Activated naive CD8-positive, alpha-beta T cell (primary cell): ENCODE data around the gene EXOSC9.
"Not testable (repeated sequence)": the region's sequence is repeated elsewhere in the genome, so short reads cannot be mapped to it uniquely, and the experiment has no call there.

Source experiments
- H3K27ac Mint-ChIP-seq: one replicate; pipeline ENCODE4 v1.8.0; 2021; ENCODE audit warnings: mixed read lengths
- H3K27me3 Mint-ChIP-seq: one replicate; pipeline ENCODE4 v1.8.0; 2021; ENCODE audit warnings: mixed read lengths
- H3K36me3 Mint-ChIP-seq: one replicate; pipeline ENCODE4 v1.8.0; 2021; ENCODE audit warnings: mixed read lengths
- H3K4me1 Mint-ChIP-seq: one replicate; pipeline ENCODE4 v1.8.0; 2021; ENCODE audit warnings: low read depth, mixed read lengths
- H3K4me3 Mint-ChIP-seq: one replicate; pipeline ENCODE4 v1.8.0; 2021; ENCODE audit warnings: mild to moderate bottlenecking, mixed read lengths
- H3K9me3 Mint-ChIP-seq: one replicate; pipeline ENCODE4 v1.8.0; 2021; ENCODE audit warnings: low read depth, mixed read lengths

Gene EXOSC9

GRCh38 chr4:121800961-121801714 lies at the start of gene EXOSC9:
Gene EXOSC9, plus strand, starts transcription at chr4:121801323. Its CDS starts 102 bp downstream, at chr4:121801425.
- no peaks in the 10 kb centered on the region for H3K9me3 Mint-ChIP-seq
- no peaks in the 10 kb centered on the region for H3K27me3 Mint-ChIP-seq
- peaks cover 47% of the 10 kb centered on the region for H3K4me1 Mint-ChIP-seq
- peak within 1 kb of the TSS; percentile 97 for H3K27ac Mint-ChIP-seq
- H3K4me3 Mint-ChIP-seq = peak within 1 kb of the TSS; percentile 93
- peaks cover 11% of the 10 kb centered on the region for H3K36me3 Mint-ChIP-seq

GRCh38 chr4:121752142-121752541 lies 49.0 kb upstream of the EXOSC9 start:
- H3K27ac Mint-ChIP-seq, H3K4me1 Mint-ChIP-seq: not testable (repeated sequence)
- H3K27me3 Mint-ChIP-seq = peaks cover 33% of the 10 kb centered on the region

DNA sequence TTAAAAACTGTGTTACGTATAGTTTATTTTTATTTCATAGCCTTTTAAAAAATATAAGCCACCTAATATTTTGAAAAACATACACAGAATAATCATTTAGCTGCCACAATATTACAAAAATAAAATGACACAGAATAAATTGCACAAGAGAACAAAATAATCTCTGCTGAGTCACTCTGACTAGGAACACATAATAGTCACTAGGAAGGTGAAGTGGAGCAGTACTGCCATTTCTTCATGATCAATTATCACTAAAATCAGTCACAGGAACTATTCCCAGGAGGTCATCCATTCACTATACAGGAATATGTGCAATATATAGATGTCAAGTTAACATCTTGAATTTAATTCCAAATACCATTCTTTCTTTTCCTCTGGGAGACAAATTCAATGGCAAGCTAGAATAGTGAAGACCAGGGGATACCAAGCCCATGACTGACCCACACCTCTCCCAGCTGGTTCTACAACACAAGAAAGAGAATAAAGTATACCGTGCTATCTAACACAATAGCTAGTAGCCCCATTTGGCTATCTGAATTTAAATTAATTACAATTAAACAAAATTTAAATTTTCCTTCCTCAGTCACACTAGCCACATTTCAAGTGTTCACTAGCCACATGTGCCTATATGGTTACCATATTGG lies 42.1 kb upstream of the EXOSC9 start:
- no peaks in the 10 kb centered on the region for H3K9me3 Mint-ChIP-seq
- no peak overlapping the region for H3K27ac Mint-ChIP-seq
- H3K27me3 Mint-ChIP-seq = peaks cover 35% of the 10 kb centered on the region
- no peaks in the 10 kb centered on the region for H3K36me3 Mint-ChIP-seq
- H3K4me3 Mint-ChIP-seq = no peak overlapping the region
- H3K4me1 Mint-ChIP-seq = peaks cover 2% of the 10 kb centered on the region

More at GRCh38 chr4:121752142-121752541, 49.0 kb upstream of the EXOSC9 start:
- H3K4me3 Mint-ChIP-seq, H3K9me3 Mint-ChIP-seq, H3K36me3 Mint-ChIP-seq: not testable (repeated sequence)

DNA sequence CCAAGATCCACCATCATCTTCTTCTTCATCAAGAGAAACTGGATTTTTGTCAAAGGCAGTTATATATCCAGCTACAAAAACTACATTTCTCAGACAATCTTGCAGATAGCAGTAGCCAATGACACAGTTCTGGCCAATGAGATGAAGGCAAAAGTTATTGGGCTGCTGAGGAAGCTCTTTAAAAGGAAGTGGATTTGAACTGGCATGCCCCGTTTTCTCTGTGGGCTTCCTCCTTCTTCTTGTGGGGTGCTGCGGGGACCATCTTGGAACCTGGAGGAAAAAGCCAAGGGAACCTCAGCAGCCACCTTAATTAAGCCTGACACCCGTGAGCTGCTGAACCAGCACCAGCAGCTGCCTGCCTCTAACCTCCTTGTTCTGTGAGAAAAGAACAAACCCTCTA lies 40.9 kb upstream of the EXOSC9 start:
- Mint-ChIP-seq H3K4me1 (peaks cover 4% of the 10 kb centered on the region), H3K36me3 (no peaks in the 10 kb centered on the region), H3K27ac (no peak overlapping the region), H3K4me3 (no peak overlapping the region), H3K27me3 (peaks cover 35% of the 10 kb centered on the region), H3K9me3 (no peaks in the 10 kb centered on the region)

- Mint-ChIP-seq H3K4me1 (peaks cover 5% of the 10 kb centered on the region), H3K27me3 (peaks cover 30% of the 10 kb centered on the region), H3K27ac (no peak overlapping the region), H3K4me3 (peak overlapping the region; percentile 44), H3K36me3 (no peaks in the 10 kb centered on the region), H3K9me3 (no peaks in the 10 kb centered on the region)
Observed at GRCh38 chr4:121764303-121764701, 36.8 kb upstream of the EXOSC9 start.

DNA sequence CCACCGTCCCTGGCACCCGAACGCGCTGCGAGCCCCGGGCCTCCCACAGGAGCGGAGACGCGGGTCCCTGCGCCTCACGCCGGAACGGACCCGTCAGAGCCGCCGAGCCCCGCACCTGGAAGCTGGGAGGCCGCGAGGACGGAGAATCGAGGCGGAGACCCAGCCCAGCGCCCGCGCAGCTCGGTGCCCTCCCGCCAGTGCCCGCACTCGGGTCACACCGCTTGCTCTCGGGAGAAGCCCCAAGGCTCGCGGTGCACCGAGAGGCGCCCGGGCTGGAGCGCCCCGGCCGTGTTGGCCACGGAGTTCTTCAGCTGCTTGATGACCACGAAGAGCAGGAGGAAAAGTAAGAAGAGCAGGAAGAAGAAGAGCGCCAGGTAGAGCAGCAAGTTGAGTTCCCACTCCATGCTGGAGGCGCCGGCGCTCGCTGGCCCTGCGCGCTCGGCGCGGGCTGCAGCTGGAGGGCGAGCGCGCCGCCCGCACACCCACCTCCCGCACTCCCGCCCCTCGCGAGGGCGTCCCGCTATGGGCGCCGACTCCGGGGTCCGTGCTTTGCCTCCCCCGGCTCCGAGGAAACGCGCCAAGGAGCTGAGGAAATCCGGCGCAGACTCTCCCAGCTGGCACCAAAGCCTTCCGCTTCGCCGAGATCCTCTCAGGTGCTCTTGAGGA lies 36.3 kb upstream of the EXOSC9 start, which contains the start of gene SMIM43:
TSS of gene SMIM43 (minus strand) at position 463 of the 666 bp plus-strand sequence. CDS start at position 404, 59 bp downstream.
- H3K36me3 Mint-ChIP-seq = no peaks in the 10 kb centered on the region
- H3K4me1 Mint-ChIP-seq = peaks cover 5% of the 10 kb centered on the region
- peaks cover 27% of the 10 kb centered on the region for H3K27me3 Mint-ChIP-seq
- no peak within 1 kb of the TSS for H3K27ac Mint-ChIP-seq
- H3K4me3 Mint-ChIP-seq = peak within 1 kb of the TSS; percentile 64
- no peaks in the 10 kb centered on the region for H3K9me3 Mint-ChIP-seq

DNA sequence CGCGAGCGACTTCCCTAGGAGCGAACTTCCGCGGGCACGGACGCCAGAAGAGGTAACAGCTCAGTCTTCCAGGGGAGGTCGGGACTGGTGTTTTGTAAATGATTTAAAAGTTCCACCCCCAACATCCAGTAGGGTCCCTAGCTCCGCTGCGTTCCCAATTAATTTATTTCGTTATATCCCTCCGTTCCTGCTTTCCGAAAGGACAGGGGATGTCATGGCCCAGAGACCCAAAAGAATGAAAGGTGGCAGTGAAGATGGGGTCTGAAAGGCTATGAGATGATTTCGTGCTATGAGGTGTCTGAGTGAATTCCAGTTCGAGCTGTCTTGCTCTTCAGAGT lies 35.8 kb upstream of the EXOSC9 start:
- no peak overlapping the region for H3K27ac Mint-ChIP-seq
- H3K9me3 Mint-ChIP-seq = no peaks in the 10 kb centered on the region
- H3K4me3 Mint-ChIP-seq = peak overlapping the region; percentile 64
- peaks cover 5% of the 10 kb centered on the region for H3K4me1 Mint-ChIP-seq
- peaks cover 27% of the 10 kb centered on the region for H3K27me3 Mint-ChIP-seq
- no peaks in the 10 kb centered on the region for H3K36me3 Mint-ChIP-seq

DNA sequence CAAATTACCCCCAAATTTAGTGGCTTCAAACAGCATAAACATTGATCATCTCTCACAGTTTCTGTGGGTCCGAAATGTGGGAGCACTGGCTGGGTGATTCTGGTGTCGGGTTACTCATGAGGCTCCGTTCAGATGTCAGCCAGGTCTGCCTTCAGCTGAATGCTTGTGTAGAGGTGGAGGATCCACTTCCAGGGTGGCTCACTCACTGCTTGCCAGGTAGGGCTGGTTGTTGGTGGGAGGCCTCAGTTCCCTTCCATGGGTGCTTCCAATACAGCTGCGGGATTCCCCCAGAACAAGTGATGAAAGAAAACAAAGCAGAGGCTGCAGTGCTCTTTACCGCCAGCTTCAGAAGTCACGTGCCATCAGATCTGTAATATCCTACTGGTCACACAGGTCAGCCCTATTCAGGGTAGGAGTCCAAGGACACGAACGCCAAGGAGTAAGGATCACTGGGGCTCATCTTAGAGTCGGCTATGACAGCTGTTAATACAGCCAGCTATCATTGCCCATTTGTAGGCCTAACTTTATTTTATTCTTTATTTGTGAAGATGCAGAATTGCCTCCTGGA lies 35.1 kb upstream of the EXOSC9 start:
- Mint-ChIP-seq H3K4me1 (peaks cover 5% of the 10 kb centered on the region), H3K9me3 (no peaks in the 10 kb centered on the region), H3K27me3 (peaks cover 25% of the 10 kb centered on the region), H3K36me3 (no peaks in the 10 kb centered on the region), H3K4me3 (no peak overlapping the region), H3K27ac (no peak overlapping the region)

DNA sequence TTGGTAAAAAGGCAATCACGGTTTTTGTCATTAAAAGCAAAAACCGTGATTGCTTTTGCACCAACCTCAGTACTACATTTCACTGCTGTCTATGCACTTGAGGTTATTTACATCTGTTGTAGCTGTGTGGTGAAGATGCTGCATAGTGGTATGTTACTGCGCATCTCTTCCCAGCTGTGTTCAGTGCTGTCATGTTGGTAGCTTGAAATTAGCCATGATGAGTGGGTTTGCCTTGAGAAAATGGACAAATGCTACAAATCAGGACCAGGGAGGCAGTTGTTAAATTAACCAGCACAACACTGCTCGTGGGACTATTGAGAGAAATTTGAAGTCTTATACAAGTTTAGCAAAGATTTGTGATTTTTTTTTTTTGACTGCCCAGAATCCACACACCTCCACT lies 34.0 kb upstream of the EXOSC9 start:
- H3K27me3 Mint-ChIP-seq = peaks cover 20% of the 10 kb centered on the region
- H3K4me1 Mint-ChIP-seq = peaks cover 5% of the 10 kb centered on the region
- no peak overlapping the region for H3K27ac Mint-ChIP-seq
- H3K4me3 Mint-ChIP-seq = no peak overlapping the region
- H3K36me3 Mint-ChIP-seq = no peaks in the 10 kb centered on the region
- no peaks in the 10 kb centered on the region for H3K9me3 Mint-ChIP-seq

DNA sequence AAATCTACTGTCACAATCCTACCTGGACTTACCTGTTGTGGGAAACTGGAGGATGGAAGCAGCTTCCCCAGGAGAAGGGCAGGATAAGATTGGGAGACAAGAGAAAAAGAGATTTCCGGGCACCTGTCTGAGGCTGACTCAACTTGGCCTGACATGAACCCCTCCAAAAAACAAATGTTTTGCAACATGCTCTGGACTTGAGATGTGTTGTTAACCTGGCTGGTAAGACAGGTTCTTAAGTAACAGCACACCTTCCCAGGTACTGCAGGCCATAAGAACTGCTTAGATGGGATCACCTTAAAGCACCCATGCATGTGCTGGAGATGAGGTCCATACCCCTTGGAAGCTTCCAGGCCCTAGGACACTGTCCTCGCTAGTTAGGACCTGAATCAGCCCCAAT lies 31.8 kb upstream of the EXOSC9 start:
- H3K9me3 Mint-ChIP-seq = no peaks in the 10 kb centered on the region
- H3K27ac Mint-ChIP-seq = no peak overlapping the region
- H3K27me3 Mint-ChIP-seq = peaks cover 4% of the 10 kb centered on the region
- peaks cover 3% of the 10 kb centered on the region for H3K4me1 Mint-ChIP-seq
- H3K4me3 Mint-ChIP-seq = no peak overlapping the region
- no peaks in the 10 kb centered on the region for H3K36me3 Mint-ChIP-seq

DNA sequence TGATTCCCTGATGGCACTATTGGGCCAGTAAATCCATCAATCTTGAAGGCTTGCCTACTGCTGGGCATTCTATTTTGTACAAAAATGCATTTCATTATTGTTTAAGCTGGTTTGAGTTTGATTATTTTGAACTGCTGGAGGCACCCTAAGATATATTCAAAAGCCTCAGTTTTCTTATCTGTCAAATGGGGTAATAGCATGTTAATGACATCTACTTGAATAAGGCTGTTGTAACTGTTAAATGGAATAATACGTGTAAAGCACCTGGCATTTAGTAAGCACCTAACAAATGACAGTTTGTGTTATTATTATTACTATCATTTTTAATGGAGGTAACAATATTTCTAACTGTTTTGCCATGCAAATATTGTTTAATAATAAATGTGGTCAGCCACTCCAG lies 29.3 kb upstream of the EXOSC9 start:
- H3K4me1 Mint-ChIP-seq = no peaks in the 10 kb centered on the region
- no peaks in the 10 kb centered on the region for H3K9me3 Mint-ChIP-seq
- H3K27ac Mint-ChIP-seq = no peak overlapping the region
- H3K27me3 Mint-ChIP-seq = no peaks in the 10 kb centered on the region
- H3K4me3 Mint-ChIP-seq = no peak overlapping the region
- no peaks in the 10 kb centered on the region for H3K36me3 Mint-ChIP-seq

- Mint-ChIP-seq H3K9me3 (no peaks in the 10 kb centered on the region), H3K4me3 (no peak overlapping the region), H3K4me1 (no peaks in the 10 kb centered on the region), H3K27me3 (no peaks in the 10 kb centered on the region), H3K27ac (no peak overlapping the region), H3K36me3 (no peaks in the 10 kb centered on the region)
Observed at GRCh38 chr4:121773883-121774282, 27.2 kb upstream of the EXOSC9 start.

GRCh38 chr4:121776610-121777401 lies 24.3 kb upstream of the EXOSC9 start:
- no peaks in the 10 kb centered on the region for H3K9me3 Mint-ChIP-seq
- H3K27ac Mint-ChIP-seq = no peak overlapping the region
- H3K36me3 Mint-ChIP-seq = no peaks in the 10 kb centered on the region
- no peak overlapping the region for H3K4me3 Mint-ChIP-seq
- no peaks in the 10 kb centered on the region for H3K4me1 Mint-ChIP-seq
- peaks cover 11% of the 10 kb centered on the region for H3K27me3 Mint-ChIP-seq

DNA sequence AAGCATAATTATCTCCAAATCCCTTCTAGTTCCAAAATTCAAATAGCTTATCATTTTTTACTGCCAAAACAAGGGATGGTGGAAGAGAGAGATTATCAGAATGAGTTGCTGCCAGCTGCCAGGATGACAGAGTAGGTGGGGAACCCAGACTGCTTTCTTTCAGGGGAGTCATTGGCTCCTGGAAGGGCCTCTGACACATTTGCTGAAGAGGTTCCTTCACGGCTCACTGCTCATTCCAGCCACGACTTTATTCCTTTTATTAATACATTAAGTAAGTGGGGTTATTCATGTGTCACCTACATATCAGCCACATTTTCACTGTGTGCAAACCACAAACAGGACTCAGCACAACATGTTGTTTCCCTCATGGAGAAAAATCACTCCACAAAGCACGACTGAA lies 23.5 kb upstream of the EXOSC9 start:
- no peak overlapping the region for H3K4me3 Mint-ChIP-seq
- no peaks in the 10 kb centered on the region for H3K4me1 Mint-ChIP-seq
- H3K27me3 Mint-ChIP-seq = peaks cover 11% of the 10 kb centered on the region
- no peaks in the 10 kb centered on the region for H3K36me3 Mint-ChIP-seq
- no peak overlapping the region for H3K27ac Mint-ChIP-seq
- no peaks in the 10 kb centered on the region for H3K9me3 Mint-ChIP-seq
